Measurements from ENCODE around the gene PHYKPL.

DNA sequence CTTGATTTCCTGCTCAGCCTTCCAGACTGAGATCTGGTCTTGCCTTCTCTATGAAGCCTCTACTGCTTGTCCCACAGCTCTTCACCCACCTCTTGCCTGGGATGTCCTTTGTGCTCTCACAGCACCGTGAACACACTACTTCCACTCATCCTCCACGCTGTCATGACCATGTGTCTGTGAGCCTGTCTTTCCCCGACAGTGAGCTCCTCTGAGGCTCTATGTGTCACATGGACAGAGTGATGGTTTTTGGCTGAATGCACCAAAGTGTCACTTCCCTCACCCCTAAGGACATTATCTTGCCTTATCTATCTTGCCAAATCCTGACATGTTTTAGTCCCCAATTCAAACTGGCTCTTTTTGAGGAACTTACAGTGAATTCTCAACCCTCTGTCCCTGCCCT is 11.3 kb downstream of the PHYKPL start:
- TF ChIP-seq, protein P1, sequence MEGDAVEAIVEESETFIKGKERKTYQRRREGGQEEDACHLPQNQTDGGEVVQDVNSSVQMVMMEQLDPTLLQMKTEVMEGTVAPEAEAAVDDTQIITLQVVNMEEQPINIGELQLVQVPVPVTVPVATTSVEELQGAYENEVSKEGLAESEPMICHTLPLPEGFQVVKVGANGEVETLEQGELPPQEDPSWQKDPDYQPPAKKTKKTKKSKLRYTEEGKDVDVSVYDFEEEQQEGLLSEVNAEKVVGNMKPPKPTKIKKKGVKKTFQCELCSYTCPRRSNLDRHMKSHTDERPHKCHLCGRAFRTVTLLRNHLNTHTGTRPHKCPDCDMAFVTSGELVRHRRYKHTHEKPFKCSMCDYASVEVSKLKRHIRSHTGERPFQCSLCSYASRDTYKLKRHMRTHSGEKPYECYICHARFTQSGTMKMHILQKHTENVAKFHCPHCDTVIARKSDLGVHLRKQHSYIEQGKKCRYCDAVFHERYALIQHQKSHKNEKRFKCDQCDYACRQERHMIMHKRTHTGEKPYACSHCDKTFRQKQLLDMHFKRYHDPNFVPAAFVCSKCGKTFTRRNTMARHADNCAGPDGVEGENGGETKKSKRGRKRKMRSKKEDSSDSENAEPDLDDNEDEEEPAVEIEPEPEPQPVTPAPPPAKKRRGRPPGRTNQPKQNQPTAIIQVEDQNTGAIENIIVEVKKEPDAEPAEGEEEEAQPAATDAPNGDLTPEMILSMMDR (IDR thresholded peaks at IDR 0.05; ENCODE audit: low read length), result no peak
- no peak for TF ChIP-seq EZH2 (IDR thresholded peaks at IDR 0.05; ENCODE audit: borderline replicate concordance, low read length)
